Fibroblast of lung (primary cell): ENCODE measurements around the gene CCDC92. TPM values are rescaled to one million over a fixed set of nuclear protein-coding genes. Genes with fewer than 3 reads are reported as not detected.
"Not testable (repeated sequence)": the region's sequence is repeated elsewhere in the genome, so short reads cannot be mapped to it uniquely, and the experiment has no call there.

Experiments used
- DNase-seq, 2 donors: peaks; one replicate each; pipeline versions ENCODE4 v3.0.0 to v3.0.0-alpha.2; 2010; ENCODE audit warnings: low read depth in 2 of 2
- H2AFZ ChIP-seq: 2 replicates; pipeline ENCODE4 v1.5.1; 2012; ENCODE audit warnings: low read length, control low read depth, inconsistent platforms
- H3K27ac ChIP-seq: 2 replicates; pipeline ENCODE4 v1.5.1; 2011; ENCODE audit warnings: low read length, control low read depth; ENCODE audit not compliant: insufficient read depth
- H3K27me3 ChIP-seq: 2 replicates; pipeline ENCODE4 v1.5.1; 2011; ENCODE audit warnings: mild to moderate bottlenecking, low read length; ENCODE audit not compliant: control insufficient read depth, insufficient read depth
- H3K36me3 ChIP-seq: 2 replicates; pipeline ENCODE4 v1.5.1; 2011; ENCODE audit warnings: low read length; ENCODE audit not compliant: control insufficient read depth, insufficient read depth
- H3K4me1 ChIP-seq: 2 replicates; pipeline ENCODE4 v1.5.1; 2011; ENCODE audit warnings: low read length; ENCODE audit not compliant: control insufficient read depth, insufficient read depth; ENCODE audit errors: extremely low read depth
- H3K4me2 ChIP-seq: 2 replicates; pipeline ENCODE4 v1.5.1; 2011; ENCODE audit warnings: low read length, control low read depth; ENCODE audit not compliant: insufficient read depth; ENCODE audit errors: extremely low read depth
- H3K4me3 ChIP-seq, 4 experiments: fragments of 200-600 bp in 1 of 4; sonication (generic) in 1 of 4; replicated peaks in 1 of 4; 2 replicates each; pipeline ENCODE4 v1.5.1; 2011 to 2016; ENCODE audit warnings: low read length in 4 of 4, low read depth in 3 of 4, mild to moderate bottlenecking in 3 of 4, control low read depth in 2 of 4, inconsistent platforms in 1 of 4, mixed read lengths in 1 of 4; ENCODE audit not compliant: insufficient read depth in 1 of 4; ENCODE audit errors: control extremely low read depth in 1 of 4
- H3K79me2 ChIP-seq: 2 replicates; pipeline ENCODE4 v1.5.1; 2012; ENCODE audit warnings: mild to moderate bottlenecking, low read length, inconsistent platforms; ENCODE audit not compliant: control insufficient read depth, insufficient read depth
- H3K9ac ChIP-seq: 2 replicates; pipeline ENCODE4 v1.5.1; 2011; ENCODE audit warnings: mild to moderate bottlenecking, low read length, control low read depth; ENCODE audit not compliant: insufficient read depth
- H3K9me3 ChIP-seq: 2 replicates; pipeline ENCODE4 v1.5.1; 2012; ENCODE audit warnings: low read depth, low read length; ENCODE audit not compliant: control insufficient read depth, insufficient read depth
- H4K20me1 ChIP-seq: 2 replicates; pipeline ENCODE4 v1.5.1; 2011; ENCODE audit warnings: low read length; ENCODE audit not compliant: control insufficient read depth, insufficient read depth; ENCODE audit errors: extremely low read depth
- CTCF ChIP-seq, 2 donors: IDR thresholded peaks in 1 of 2; conservative IDR thresholded peaks in 1 of 2; 1 replicate in 1 of 2; 2 replicates in 1 of 2; pipeline ENCODE4 v1.5.1; 2011 to 2012; ENCODE audit warnings: low read length in 2 of 2, control low read depth in 1 of 2, inconsistent platforms in 1 of 2, low read depth in 1 of 2, mild to moderate bottlenecking in 1 of 2
- EZH2 ChIP-seq: IDR thresholded peaks from 2 replicates; pipeline ENCODE4 v1.5.1; 2012; ENCODE audit warnings: low read length, control low read depth, mild to moderate bottlenecking; ENCODE audit errors: missing control alignments
- polyA plus RNA-seq, 2 donors: library from polyadenylated mRNA; depleted of rRNA in 1 of 2; stranded (reverse) in 1 of 2; unstranded in 1 of 2; fragments of >200 nt; gene quantifications; 2 replicates each; pipeline ENCODE4 v1.2.1, GENCODE V29; 2011 to 2012; ENCODE audit warnings: missing spikeins in 1 of 2
- total RNA-seq: library from RNA; depleted of rRNA; stranded (reverse); fragments of >200 nt; gene quantifications from 2 replicates; pipeline ENCODE4 v1.2.1, GENCODE V29; 2014

CCDC92 gene
- total and polyA plus RNA-seq, 2 donors (not counting 1 experiment from before 2014, with no cell fraction given): 13.2 to 42.3 TPM

GRCh38 chr12:123948401-123948795 lies 24.2 kb downstream of the CCDC92 start:
- Histone ChIP-seq H3K9me3 (no peaks in the 10 kb centered on the region), H3K9ac (no peak overlapping the region), H3K4me1 (peaks cover 2% of the 10 kb centered on the region), H2AFZ (no peak overlapping the region), H3K4me3 (no peak overlapping the region), H3K27ac (no peak overlapping the region), H4K20me1 (no peaks in the 10 kb centered on the region), H3K79me2 (no peaks in the 10 kb centered on the region), H3K4me2 (no peak overlapping the region), H3K27me3 (no peaks in the 10 kb centered on the region), H3K36me3 (no peaks in the 10 kb centered on the region)
- TF ChIP-seq CTCF (conservative IDR thresholded peaks at IDR 0.05 in 1 of 2, IDR thresholded peaks at IDR 0.05 in 1 of 2; ENCODE audit: low read depth in 1 of 2, low read length in 2 of 2) (no peak), EZH2 (no peak)
- no peak for DNase-seq

GRCh38 chr12:123947531-123947930 lies 25.1 kb downstream of the CCDC92 start:
- H3K27ac ChIP-seq, H3K36me3 ChIP-seq, H4K20me1 ChIP-seq, H3K27me3 ChIP-seq, H2AFZ ChIP-seq, H3K79me2 ChIP-seq, H3K4me2 ChIP-seq, H3K9ac ChIP-seq, H3K4me3 ChIP-seq, DNase-seq, H3K4me1 ChIP-seq, H3K9me3 ChIP-seq: not testable (repeated sequence)

- not testable (repeated sequence) for H3K27ac ChIP-seq, H3K9me3 ChIP-seq, H3K4me1 ChIP-seq, H3K9ac ChIP-seq, H3K36me3 ChIP-seq, DNase-seq, H2AFZ ChIP-seq, H3K27me3 ChIP-seq, H3K4me3 ChIP-seq, H4K20me1 ChIP-seq, H3K4me2 ChIP-seq, H3K79me2 ChIP-seq
Measured at GRCh38 chr12:123946516-123947505, 25.8 kb downstream of the CCDC92 start.

- no peaks in the 10 kb centered on the region for H3K27me3 ChIP-seq
- H3K4me1 ChIP-seq: no peaks in the 10 kb centered on the region
- H3K9me3 ChIP-seq: no peaks in the 10 kb centered on the region
- H4K20me1 ChIP-seq: no peaks in the 10 kb centered on the region
- H3K36me3 ChIP-seq: no peaks in the 10 kb centered on the region
- no peak for TF ChIP-seq EZH2
- no peak for TF ChIP-seq CTCF (conservative IDR thresholded peaks at IDR 0.05 in 1 of 2, IDR thresholded peaks at IDR 0.05 in 1 of 2; ENCODE audit: low read depth in 1 of 2, low read length in 2 of 2)
- H3K9ac ChIP-seq: no peak overlapping the region
- H3K4me2 ChIP-seq: no peak overlapping the region
- H2AFZ ChIP-seq: no peak overlapping the region
- H3K79me2 ChIP-seq: no peaks in the 10 kb centered on the region
- H3K4me3 ChIP-seq: no peak overlapping the region
- H3K27ac ChIP-seq: no peak overlapping the region
- DNase-seq: no peak
Measured at GRCh38 chr12:123946152-123946515, 26.5 kb downstream of the CCDC92 start.
